ENCODE data around the gene PRPF39. TPM values are rescaled to one million over a fixed set of nuclear protein-coding genes. Genes with fewer than 3 reads are reported as not detected.

PRPF39 gene
- polyA plus RNA-seq (2011; rRNA removed) (47.3 and 57.5 TPM in 2 replicates), polyA plus RNA-seq (2017; fragmentation: RNase III; extraction: RNeasy Plus Mini Kit Qiagen cat#74134 plus additional on column Dnase treatment) (24.4 to 25.5 TPM (median 24.5 TPM) in 3 replicates), polyA minus RNA-seq (2011; rRNA and poly(A)+ RNA removed) (37.6 and 60.2 TPM in 2 replicates)
- polyA plus RNA-seq (2012; cell fraction: cytosol; rRNA removed) = 11.9 and 12.0 TPM in 2 replicates
- 33.5 and 34.5 TPM in 2 replicates for polyA plus RNA-seq (2012; cell fraction: nucleus; rRNA removed)

DNA sequence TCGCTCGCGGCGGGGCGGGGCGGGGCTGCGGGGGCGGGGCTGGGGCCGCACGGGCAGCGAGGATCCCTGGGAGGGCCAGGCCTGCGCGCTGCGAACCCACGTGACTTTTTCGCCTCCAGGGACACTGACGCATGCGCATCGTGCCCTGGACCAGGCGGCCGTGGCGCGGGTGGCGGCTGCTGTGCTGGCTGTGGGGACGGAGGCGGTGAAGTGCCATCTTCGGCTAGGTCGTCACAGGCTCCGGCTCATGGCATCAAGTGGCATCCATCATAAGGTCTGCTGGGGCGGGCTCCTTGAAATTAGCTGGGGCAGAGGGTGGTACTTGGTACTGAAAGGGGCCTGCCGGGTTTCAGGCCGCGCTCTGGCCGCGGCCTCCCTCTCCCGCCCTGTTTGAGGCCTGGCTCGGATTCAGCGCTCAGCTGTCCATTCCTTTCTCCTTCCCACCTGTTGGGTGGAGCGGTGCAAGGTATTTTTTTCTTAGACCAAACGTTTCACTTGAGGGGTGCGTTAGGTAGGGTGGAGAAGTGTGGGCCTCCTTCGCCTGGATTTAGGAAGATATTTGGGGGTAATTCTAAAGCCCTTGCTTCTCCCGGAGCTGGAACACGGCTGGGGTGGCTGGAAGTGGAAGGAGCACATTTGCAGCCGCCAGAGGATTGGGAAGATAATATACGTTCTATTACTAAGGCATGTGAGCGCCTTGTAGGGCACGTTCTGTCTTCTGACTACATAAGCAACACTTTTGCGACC is at the start of gene PRPF39:
TSS of gene PRPF39 (plus strand) at position 141 of the 747 bp plus-strand sequence. CDS start 11,124 bp downstream, outside the sequence.
- CTCF ChIA-PET = interaction anchor here (0.9 kb wide), 1 partner anchor 170 kb away, joined by 3 read pairs; no protein-coding TSS in a partner anchor
- WGBS (ENCODE audit: missing lambda C conversion rate) = under 1% methylated on average over 24 of the region's 49 CpGs
- Histone ChIP-seq H3K4me1 (peaks cover 40% of the 10 kb centered on the region), H3K9me3 (no peaks in the 10 kb centered on the region), H3K27ac (peak within 1 kb of the TSS; percentile 80 to 86), H3K4me2 (peak within 1 kb of the TSS; percentile 80), H3K4me3 (peak within 1 kb of the TSS; percentile 60)
- POLR2A ChIA-PET = interaction anchor here (0.6 to 2.0 kb wide), 7 partner anchors 29 to 187 kb away, joined by 3 to 8 read pairs (median 3); partner anchors contain the start of genes KLHL28, MIS18BP1 and TOGARAM1
- DNase-seq (ENCODE audit: low read depth in 1 of 2, low spot score in 1 of 2) (peak; percentile 91 to 93), ATAC-seq (peak; percentile 93 to 96), FAIRE-seq (no peak)
- TF ChIP-seq HOXB5 (CRISPR knock-in tag; IDR thresholded peaks at IDR 0.05) (no peak), RNF2 (IDR thresholded peaks at IDR 0.05; ENCODE audit: borderline replicate concordance, low read depth) (no peak), FOSB (CRISPR knock-in tag; IDR thresholded peaks at IDR 0.05) (no peak), MYC (IDR thresholded peaks at IDR 0.05; ENCODE audit: borderline replicate concordance, low read length) (peak; percentile 89), RCOR1 (IDR thresholded peaks at IDR 0.05; ENCODE audit: low read depth, low read length) (no peak), FOSL2 (IDR thresholded peaks at IDR 0.05) (no peak), FOSL2 (CRISPR knock-in tag; IDR thresholded peaks at IDR 0.05) (no peak), HMGXB4 (CRISPR knock-in tag; IDR thresholded peaks at IDR 0.05; ENCODE audit: borderline replicate concordance) (no peak), RARB (CRISPR knock-in tag; IDR thresholded peaks at IDR 0.05) (no peak), RFX5 (IDR thresholded peaks at IDR 0.05) (no peak), TFCP2L1 (CRISPR knock-in tag; IDR thresholded peaks at IDR 0.05) (no peak), SREBF2 (IDR thresholded peaks at IDR 0.05) (no peak), NPAS2 (CRISPR knock-in tag; IDR thresholded peaks at IDR 0.05; ENCODE audit: borderline replicate concordance) (no peak), ZFP36 (IDR thresholded peaks at IDR 0.05; ENCODE audit: borderline replicate concordance, partially characterized antibody) (no peak), MAFK (IDR thresholded peaks at IDR 0.05; ENCODE audit: partially characterized antibody) (no peak), JUN (IDR thresholded peaks at IDR 0.05) (peak; percentile 77 to 83; a peak in 3 of 5 replicates), POLR2AphosphoS2 (conservative IDR thresholded peaks at IDR 0.05; ENCODE audit: low read length) (no peak), E2F6 (IDR thresholded peaks at IDR 0.05; ENCODE audit: borderline replicate concordance, low read depth) (no peak), USF2 (IDR thresholded peaks at IDR 0.05) (peak; percentile 84), EHF (CRISPR knock-in tag; IDR thresholded peaks at IDR 0.05) (no peak), NFE2L2 (conservative IDR thresholded peaks at IDR 0.05; ENCODE audit: low read length) (no peak), HEYL (CRISPR knock-in tag; IDR thresholded peaks at IDR 0.05) (no peak), CBX2 (IDR thresholded peaks at IDR 0.05; ENCODE audit: borderline replicate concordance, low read depth) (no peak), CBX8 (IDR thresholded peaks at IDR 0.05) (no peak), ATOH8 (CRISPR knock-in tag; IDR thresholded peaks at IDR 0.05; ENCODE audit: low read depth) (no peak), RAD21 (conservative IDR thresholded peaks at IDR 0.05 in 1 of 2, IDR thresholded peaks at IDR 0.05 in 1 of 2) (no peak), CEBPB (IDR thresholded peaks at IDR 0.05) (no peak), CHD4 (IDR thresholded peaks at IDR 0.05; ENCODE audit: borderline replicate concordance) (no peak), SMC3 (IDR thresholded peaks at IDR 0.05) (no peak), PHF8 (IDR thresholded peaks at IDR 0.05; ENCODE audit: borderline replicate concordance, low read depth) (peak; percentile 91)
- TF ChIP-seq, protein P1, sequence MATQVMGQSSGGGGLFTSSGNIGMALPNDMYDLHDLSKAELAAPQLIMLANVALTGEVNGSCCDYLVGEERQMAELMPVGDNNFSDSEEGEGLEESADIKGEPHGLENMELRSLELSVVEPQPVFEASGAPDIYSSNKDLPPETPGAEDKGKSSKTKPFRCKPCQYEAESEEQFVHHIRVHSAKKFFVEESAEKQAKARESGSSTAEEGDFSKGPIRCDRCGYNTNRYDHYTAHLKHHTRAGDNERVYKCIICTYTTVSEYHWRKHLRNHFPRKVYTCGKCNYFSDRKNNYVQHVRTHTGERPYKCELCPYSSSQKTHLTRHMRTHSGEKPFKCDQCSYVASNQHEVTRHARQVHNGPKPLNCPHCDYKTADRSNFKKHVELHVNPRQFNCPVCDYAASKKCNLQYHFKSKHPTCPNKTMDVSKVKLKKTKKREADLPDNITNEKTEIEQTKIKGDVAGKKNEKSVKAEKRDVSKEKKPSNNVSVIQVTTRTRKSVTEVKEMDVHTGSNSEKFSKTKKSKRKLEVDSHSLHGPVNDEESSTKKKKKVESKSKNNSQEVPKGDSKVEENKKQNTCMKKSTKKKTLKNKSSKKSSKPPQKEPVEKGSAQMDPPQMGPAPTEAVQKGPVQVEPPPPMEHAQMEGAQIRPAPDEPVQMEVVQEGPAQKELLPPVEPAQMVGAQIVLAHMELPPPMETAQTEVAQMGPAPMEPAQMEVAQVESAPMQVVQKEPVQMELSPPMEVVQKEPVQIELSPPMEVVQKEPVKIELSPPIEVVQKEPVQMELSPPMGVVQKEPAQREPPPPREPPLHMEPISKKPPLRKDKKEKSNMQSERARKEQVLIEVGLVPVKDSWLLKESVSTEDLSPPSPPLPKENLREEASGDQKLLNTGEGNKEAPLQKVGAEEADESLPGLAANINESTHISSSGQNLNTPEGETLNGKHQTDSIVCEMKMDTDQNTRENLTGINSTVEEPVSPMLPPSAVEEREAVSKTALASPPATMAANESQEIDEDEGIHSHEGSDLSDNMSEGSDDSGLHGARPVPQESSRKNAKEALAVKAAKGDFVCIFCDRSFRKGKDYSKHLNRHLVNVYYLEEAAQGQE (IDR thresholded peaks at IDR 0.05) = no peak
- TF ChIP-seq, protein P2, sequence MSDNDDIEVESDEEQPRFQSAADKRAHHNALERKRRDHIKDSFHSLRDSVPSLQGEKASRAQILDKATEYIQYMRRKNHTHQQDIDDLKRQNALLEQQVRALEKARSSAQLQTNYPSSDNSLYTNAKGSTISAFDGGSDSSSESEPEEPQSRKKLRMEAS (IDR thresholded peaks at IDR 0.05) = peak; percentile 70
